ENCODE data around the gene IFI27L1.
A peak's percentile ranks its signal among the peaks of the same experiment; 100 is the strongest.

IFI27L1 gene

GRCh38 chr14:94132285-94132887 is 51.3 kb downstream of the IFI27L1 start:
- DNase-seq (ENCODE audit: low read depth, low spot score): peak; percentile 83

DNA sequence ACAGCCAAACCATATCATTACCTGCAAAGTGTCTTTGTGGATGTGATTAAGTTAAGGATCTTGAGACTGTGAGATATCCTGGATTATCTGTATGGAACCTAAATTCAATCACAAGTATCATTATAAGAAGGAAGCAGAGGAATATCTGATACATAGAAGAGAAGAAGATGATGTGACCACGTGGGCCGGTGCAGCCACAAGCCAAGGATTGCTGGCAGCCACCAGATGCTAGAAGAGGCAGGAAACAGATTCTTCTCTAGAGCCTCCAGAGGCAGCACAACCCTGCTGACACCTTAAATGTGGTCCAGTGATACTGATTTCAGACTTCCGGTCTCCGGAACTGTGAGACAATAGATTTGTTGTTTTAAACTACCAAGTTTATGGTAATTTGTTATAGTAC is 54.4 kb downstream of the IFI27L1 start:
- no peak for DNase-seq (ENCODE audit: low read depth, low spot score)

GRCh38 chr14:94136575-94137331 is 55.6 kb downstream of the IFI27L1 start:
- DNase-seq (ENCODE audit: low read depth, low spot score): peak; percentile 93

GRCh38 chr14:94138251-94138650 is 57.1 kb downstream of the IFI27L1 start:
- no peak for DNase-seq (ENCODE audit: low read depth, low spot score)

DNA sequence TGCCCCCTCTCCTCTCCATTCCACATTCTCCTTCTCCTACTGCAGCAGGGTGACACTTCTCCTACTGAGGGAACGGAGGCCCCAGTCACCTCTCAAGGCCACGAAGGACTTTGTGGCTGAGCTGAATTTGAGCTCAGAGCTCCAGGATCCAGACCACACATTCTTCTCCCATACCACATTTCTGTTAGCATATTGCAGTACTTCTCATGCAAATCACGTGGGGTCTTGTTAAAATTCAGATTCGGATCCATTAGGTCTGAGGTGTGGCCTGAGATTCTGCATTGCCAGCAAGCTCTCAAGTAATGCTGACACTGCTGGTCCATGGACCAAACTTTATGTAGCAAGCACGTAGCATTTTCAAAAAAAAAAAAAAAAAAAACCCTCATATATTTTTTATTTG is 57.9 kb downstream of the IFI27L1 start:
- DNase-seq (ENCODE audit: low read depth, low spot score): peak; percentile 59

- no peak for DNase-seq (ENCODE audit: low read depth, low spot score)
Observed at GRCh38 chr14:94139421-94139820, 58.3 kb downstream of the IFI27L1 start.

DNA sequence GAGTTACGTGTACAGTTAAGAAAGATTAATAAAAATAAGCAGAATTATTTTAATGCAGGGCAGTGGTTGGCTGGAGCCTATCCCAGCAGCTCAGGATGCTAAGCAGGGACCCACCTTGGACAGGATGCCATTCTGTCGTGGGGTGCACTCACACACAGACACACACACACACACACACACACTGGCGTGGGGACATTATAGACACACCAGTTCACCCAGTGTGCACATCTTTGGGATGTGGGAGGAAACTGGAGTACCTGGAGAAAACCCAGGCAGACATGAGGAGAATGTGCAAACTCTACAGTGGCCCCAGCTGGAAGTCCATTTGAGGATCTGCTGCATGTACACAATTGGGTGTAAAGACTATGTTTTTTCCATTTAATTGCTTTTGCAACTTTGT is 61.1 kb downstream of the IFI27L1 start:
- no peak for DNase-seq (ENCODE audit: low read depth, low spot score)

- DNase-seq (ENCODE audit: low read depth, low spot score): no peak
Observed at GRCh38 chr14:94142836-94143235, 61.7 kb downstream of the IFI27L1 start.

GRCh38 chr14:94143239-94143638 is 62.1 kb downstream of the IFI27L1 start:
- DNase-seq (ENCODE audit: low read depth, low spot score): no peak

- DNase-seq (ENCODE audit: low read depth, low spot score): no peak
Observed at GRCh38 chr14:94143711-94144110, 62.6 kb downstream of the IFI27L1 start.

GRCh38 chr14:94144765-94145164 is 63.7 kb downstream of the IFI27L1 start:
- no peak for DNase-seq (ENCODE audit: low read depth, low spot score)

- no peak for DNase-seq (ENCODE audit: low read depth, low spot score)
Observed at GRCh38 chr14:94145902-94146527, 64.9 kb downstream of the IFI27L1 start.

Data from astrocyte of the hippocampus (primary cell).